HG03342 (cell line): ENCODE measurements around the gene CCDC27.
"Not testable (repeated sequence)": the region's sequence is repeated elsewhere in the genome, so short reads cannot be mapped to it uniquely, and the experiment has no call there.

Source experiments
- ATAC-seq: cut with Tn5 transposase; IDR thresholded peaks from one replicate; pipeline ENCODE4 v1.9.1; 2021; ENCODE audit warnings: mild to moderate bottlenecking, moderate library complexity; ENCODE audit not compliant: unreplicated experiment

CCDC27 gene

GRCh38 chr1:3788756-3789420, 36.6 kb downstream of the CCDC27 start:
- ATAC-seq = no peak

GRCh38 chr1:3789421-3790300, 37.4 kb downstream of the CCDC27 start:
- ATAC-seq = no peak

- ATAC-seq = no peak
Observed at GRCh38 chr1:3790500-3790923, 38.3 kb downstream of the CCDC27 start.

GRCh38 chr1:3790952-3791351, 38.7 kb downstream of the CCDC27 start:
- ATAC-seq = no peak

DNA sequence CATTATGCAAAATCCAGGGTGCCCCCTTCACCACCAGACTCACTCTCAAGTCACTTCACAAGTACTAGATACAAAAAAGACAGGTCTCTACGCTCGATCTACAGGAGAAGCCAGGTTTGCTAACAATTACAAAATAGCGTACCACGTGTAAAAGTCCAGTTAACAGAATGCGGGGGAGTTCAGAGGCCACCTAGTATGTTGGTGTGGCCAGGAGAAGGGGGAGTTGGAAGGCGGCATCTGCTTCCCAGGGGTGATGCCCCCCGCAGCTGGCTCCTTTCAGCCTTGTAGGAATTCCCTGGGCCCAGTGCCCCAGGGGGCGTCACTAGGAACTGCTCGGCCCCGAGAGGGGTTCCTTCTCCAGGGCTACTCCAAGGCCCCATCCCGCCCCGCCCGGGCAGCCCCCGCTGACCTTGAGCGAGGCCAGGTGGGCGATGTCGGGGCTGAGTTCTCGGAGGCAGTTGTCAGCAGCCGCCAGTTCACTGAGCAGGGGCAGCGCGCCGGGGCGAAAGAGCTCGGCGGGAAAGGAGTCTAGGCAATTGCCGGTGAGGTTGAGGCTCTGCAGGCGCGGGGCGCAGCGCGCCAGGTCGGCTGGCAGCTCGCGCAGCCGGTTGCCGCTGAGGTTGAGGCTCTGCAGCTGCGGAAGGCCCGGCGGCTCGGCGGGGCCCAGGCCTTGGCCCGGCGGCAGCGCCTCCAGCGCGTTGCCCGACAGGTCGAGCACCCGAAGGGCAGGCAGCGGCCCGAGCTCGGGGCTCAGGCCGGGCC, 43.4 kb downstream of the CCDC27 start:
- peak; percentile 29 for ATAC-seq

DNA sequence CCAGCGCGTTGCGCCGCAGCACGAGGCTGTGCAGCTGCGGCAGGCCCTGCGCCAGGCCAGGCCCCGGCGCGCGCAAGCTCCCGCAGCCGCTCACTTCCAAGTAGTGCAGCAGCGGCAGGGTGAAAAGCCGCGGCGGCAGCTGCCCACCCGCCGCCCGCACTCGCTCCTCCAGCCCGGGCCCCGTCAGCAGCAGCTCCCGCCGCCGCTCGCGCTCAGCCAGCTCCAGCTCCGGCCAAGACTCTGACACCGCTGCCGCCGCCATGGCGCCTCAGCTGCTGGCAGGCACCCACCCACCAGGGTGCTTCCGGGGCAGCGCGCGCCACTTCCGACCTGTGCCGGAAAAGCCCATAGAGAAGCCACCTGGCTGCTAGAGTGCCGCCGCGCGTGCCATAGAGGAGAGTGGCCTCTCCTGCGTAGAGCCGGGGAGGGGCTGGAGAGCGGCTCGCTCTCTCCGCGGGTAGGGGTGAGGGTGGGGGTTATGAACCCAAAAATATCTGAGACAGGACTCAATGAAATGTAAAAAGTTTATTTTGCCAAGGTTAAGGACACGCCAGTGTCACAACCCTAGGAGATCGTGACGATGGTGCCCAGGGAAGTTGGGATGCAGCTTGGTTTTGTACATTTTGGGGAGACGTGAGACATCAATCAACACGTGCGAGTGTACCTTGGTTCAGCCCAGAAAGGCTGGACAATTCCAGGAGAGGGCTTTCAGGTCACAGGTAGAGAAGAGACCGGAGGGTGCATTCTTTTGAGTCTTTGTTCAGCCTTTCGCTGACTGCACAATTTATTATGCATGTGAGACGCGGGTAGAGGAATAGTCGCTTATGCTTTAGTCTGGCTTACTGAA, 44.2 kb downstream of the CCDC27 start, which contains the start of gene LRRC47:
Gene LRRC47 (minus strand): TSS at position 284 of the 847 bp plus-strand sequence. CDS start 22 bp downstream, at position 262.
- ATAC-seq = peak; percentile 97

DNA sequence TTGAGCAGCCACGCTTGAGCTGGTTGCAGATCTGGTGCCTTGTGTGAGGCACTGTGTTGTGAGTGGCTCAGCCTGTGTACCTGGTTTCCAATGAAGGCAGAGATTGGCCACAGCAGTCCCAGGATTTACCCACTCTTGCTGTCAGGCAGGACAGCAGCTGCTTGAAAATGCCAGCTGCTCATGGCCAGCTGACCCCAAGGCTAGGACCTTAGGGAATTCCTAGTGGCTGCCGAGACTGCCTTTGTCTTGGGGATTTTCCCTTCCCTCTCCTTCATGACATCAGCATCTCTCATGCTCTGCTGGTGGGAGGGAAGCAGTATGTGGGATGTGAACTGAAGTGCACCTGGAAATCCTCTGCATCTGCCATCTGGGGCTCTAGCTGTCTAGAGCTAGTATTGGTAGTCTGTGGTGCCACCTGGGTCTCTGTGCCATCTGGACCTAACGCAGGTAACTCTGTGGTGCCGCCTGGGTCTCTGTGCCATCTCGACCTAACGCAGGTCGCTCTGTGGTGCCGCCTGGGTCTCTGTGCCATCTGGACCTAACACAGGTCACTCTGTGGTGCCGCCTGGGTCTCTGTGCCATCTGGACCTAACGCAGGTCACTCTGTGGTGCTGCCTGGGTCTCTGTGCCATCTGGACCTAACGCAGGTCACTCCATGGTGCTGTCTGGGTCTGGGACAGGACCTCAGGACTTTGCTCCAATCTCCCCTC, 47.9 kb downstream of the CCDC27 start:
- ATAC-seq = no peak

DNA sequence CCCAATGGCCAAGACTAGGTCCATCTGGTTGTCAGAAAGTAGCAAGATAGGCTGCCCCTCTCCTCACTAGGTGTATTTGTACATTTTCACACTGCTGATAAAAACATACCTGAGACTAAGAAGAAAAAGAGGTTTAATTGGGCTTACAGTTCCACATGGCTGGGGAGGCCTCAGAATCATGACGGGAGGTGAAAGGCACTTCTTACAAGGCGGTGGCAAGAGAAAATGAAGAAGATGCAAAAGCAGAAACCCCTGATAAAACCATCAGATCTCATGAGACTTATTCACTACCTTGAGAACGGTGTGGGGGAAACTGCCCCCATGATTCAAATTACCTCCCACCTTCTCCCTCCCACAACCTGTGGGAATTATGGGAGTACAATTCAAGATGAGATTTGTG, 48.5 kb downstream of the CCDC27 start:
- ATAC-seq = not testable (repeated sequence)

GRCh38 chr1:3803905-3804626, 51.8 kb downstream of the CCDC27 start:
- ATAC-seq = no peak

GRCh38 chr1:3804627-3804944, 52.3 kb downstream of the CCDC27 start:
- ATAC-seq = not testable (repeated sequence)

DNA sequence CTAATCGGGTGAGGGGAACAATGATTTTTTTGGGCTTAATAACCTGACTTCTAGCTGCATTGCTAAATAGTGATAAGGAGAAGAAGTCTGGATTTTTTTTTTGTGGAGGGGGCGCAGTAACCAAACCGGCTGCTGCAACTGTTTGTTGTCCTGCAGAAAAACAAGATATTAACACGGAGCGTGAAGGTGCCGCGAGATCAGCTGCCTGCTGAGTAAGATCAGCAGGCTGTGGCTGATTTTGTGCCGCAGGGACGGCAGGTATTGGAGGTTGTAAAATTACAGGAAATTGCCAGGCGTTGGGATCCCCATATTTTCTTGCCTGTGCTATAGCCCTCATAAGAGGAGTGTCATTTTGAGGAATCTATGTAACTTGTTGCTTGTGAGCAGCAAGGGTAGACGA, 52.8 kb downstream of the CCDC27 start:
- ATAC-seq = no peak

DNA sequence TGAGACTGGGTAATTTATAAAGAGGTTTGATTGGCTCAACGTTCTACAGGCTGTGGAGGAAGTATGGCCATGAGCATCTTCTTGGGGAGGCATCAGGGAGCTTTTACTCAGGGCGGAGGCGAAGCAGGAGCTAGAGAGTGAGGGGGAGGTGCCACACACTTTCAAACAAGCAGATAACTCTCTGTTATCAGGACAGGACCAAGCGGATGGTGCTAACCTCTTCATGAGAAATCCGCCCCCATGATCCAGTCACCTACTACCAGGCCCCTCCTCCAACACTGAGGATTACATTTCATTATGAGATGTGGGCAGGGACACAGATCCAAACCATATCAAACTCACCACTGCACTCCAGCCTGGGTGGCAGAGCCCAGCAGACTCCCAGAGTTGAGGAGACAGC, 55.5 kb downstream of the CCDC27 start:
- no peak for ATAC-seq

GRCh38 chr1:3809680-3810079, 57.4 kb downstream of the CCDC27 start:
- ATAC-seq = no peak

- not testable (repeated sequence) for ATAC-seq
Observed at GRCh38 chr1:3810149-3810761, 58.0 kb downstream of the CCDC27 start.

DNA sequence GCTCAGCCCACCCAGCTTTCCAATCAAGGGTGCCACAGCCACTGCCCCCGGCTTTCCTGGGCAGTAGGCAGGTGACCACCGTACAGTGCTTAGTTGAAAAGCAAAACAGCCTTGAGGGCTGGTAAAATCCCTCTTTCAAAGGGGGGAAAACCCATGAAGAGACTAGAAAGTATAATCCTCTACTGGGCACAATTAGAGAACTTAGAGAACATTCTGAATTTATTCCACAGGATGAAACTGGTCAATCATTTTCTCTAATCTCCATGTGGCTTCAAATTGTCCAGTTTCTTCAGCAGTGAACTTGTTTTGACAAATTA, 59.3 kb downstream of the CCDC27 start:
- ATAC-seq = no peak

DNA sequence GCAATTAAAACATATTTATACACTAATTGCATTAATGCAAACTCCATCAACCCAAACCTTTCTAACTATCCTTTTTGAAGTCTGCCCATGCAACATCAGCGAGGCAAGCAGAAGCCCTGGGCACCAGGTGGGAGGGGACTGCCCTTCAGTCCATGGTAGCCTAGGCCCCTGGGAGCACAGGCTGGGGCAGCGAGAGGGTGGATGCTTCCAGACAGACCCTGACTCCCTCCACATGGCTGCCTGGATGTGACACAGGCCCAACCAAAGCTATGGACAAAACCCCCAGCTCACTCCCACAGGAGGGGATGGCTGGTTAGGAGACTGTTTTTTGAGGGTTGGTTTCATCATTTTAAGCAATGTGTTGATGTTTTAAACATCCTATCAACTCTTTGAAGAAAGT, 61.8 kb downstream of the CCDC27 start:
- no peak for ATAC-seq

DNA sequence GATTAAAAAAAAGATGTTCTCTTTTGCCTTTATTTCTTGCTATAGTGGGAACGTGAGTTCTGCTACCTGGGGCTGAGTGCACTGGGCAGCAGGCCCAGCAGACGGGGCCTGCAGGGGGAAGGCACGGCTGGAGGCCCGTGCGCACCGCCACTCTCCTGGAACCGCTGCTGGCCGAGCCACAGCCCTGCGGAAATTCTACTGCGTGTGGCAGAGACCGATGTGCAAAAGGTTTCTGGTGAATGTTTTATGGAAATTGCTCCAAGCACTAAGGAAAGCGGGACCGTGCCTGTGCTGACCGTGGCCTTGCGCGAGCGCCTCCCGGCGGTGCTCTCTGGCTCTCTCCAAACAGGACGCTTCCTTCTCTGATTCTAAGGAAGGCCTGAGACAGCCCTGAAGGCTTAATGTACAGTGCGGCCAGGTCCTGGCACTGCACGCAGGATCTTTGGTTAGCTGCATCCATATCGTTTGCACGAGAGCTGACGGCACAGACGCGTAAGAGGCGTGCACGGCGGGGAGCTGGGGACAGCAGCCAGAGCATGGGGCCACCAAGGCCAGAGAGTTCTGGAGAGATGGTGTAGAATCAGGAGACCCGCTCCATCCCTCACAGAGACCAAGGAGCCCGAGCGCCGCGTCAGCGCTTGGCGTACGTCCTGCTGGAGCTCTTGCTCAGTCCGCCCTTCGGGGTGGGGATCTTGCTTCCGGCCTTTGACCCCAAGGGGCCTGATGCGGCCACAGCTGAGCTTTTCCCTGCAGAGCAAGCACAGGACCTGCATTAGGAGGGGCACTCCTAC, 62.7 kb downstream of the CCDC27 start:
- no peak for ATAC-seq
